ENCODE measurements around the gene PODXL2.

DNA sequence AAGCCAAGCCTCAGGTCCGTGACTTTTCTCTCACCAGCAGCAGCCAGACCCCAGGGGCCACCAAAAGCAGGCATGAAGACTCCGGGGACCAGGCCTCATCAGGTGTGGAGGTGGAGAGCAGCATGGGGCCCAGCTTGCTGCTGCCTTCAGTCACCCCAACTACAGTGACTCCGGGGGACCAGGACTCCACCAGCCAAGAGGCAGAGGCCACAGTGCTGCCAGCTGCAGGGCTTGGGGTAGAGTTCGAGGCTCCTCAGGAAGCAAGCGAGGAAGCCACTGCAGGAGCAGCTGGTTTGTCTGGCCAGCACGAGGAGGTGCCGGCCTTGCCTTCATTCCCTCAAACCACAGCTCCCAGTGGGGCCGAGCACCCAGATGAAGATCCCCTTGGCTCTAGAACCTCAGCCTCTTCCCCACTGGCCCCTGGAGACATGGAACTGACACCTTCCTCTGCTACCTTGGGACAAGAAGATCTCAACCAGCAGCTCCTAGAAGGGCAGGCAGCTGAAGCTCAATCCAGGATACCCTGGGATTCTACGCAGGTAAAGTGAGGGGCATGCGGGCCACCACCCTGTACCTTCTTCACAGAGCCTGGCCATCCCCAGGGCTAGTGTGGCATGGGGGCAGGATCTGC lies 31.8 kb downstream of the PODXL2 start:
- TF ChIP-seq POLR2AphosphoS5 (IDR thresholded peaks at IDR 0.05; ENCODE audit: low read depth) (no peak), EZH2 (IDR thresholded peaks at IDR 0.05; ENCODE audit: low read depth, unreplicated experiment) (no peak), EZH2phosphoT487 (IDR thresholded peaks at IDR 0.05; ENCODE audit: unreplicated experiment) (no peak)
- TF ChIP-seq, protein P1, sequence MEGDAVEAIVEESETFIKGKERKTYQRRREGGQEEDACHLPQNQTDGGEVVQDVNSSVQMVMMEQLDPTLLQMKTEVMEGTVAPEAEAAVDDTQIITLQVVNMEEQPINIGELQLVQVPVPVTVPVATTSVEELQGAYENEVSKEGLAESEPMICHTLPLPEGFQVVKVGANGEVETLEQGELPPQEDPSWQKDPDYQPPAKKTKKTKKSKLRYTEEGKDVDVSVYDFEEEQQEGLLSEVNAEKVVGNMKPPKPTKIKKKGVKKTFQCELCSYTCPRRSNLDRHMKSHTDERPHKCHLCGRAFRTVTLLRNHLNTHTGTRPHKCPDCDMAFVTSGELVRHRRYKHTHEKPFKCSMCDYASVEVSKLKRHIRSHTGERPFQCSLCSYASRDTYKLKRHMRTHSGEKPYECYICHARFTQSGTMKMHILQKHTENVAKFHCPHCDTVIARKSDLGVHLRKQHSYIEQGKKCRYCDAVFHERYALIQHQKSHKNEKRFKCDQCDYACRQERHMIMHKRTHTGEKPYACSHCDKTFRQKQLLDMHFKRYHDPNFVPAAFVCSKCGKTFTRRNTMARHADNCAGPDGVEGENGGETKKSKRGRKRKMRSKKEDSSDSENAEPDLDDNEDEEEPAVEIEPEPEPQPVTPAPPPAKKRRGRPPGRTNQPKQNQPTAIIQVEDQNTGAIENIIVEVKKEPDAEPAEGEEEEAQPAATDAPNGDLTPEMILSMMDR (conservative IDR thresholded peaks at IDR 0.05; ENCODE audit: low read depth in 2 of 2), result no peak
